Lung (tissue), 16 donors: ENCODE measurements around the gene VAMP8. TPM values are rescaled to one million over a fixed set of nuclear protein-coding genes. Genes with fewer than 3 reads are reported as not detected.

ENCODE experiments used
- ATAC-seq: fragments of 200-7000 bp; cut with Tn5 transposase; one replicate; pipeline ENCODE4 v1.9.1; 2020; ENCODE audit warnings: moderate number of reproducible peaks; ENCODE audit not compliant: insufficient read depth, low FRiP score
- DNase-seq, 3 donors: peaks; one replicate each; pipeline ENCODE4 v3.0.0-alpha.2; 2013 to 2017
- H3K27ac ChIP-seq, 2 donors: one replicate each; pipeline ENCODE4 v1.5.1; 2013; ENCODE audit warnings: mild to moderate bottlenecking in 2 of 2, moderate library complexity in 2 of 2, control low read depth in 1 of 2, inconsistent platforms in 1 of 2, low read depth in 1 of 2, low read length in 1 of 2
- H3K27me3 ChIP-seq, 3 donors: one replicate each; pipeline ENCODE4 v1.5.1; 2013; ENCODE audit warnings: low read length in 2 of 3; ENCODE audit not compliant: control insufficient read depth in 3 of 3, insufficient read depth in 3 of 3
- H3K36me3 ChIP-seq, 4 donors: one replicate each; pipeline ENCODE4 v1.5.1; 2013; ENCODE audit warnings: low read length in 4 of 4, mild to moderate bottlenecking in 1 of 4, moderate library complexity in 1 of 4; ENCODE audit not compliant: control insufficient read depth in 4 of 4, insufficient read depth in 4 of 4
- H3K4me1 ChIP-seq, 5 donors: one replicate each; pipeline ENCODE4 v1.5.1; 2013; ENCODE audit warnings: low read length in 5 of 5, mild to moderate bottlenecking in 2 of 5, moderate library complexity in 1 of 5; ENCODE audit not compliant: control insufficient read depth in 5 of 5, insufficient read depth in 5 of 5
- H3K4me3 ChIP-seq: one replicate; pipeline ENCODE4 v1.5.1; 2013; ENCODE audit warnings: mild to moderate bottlenecking, control low read depth, moderate library complexity
- H3K9ac ChIP-seq, 2 donors: one replicate each; pipeline ENCODE4 v1.5.1; 2013; ENCODE audit warnings: low read length in 2 of 2, control low read depth in 1 of 2; ENCODE audit not compliant: insufficient read depth in 1 of 2
- H3K9me3 ChIP-seq, 4 donors: one replicate each; pipeline ENCODE4 v1.5.1; 2013; ENCODE audit warnings: low read length in 3 of 4, mild to moderate bottlenecking in 1 of 4, moderate library complexity in 1 of 4; ENCODE audit not compliant: control insufficient read depth in 4 of 4, insufficient read depth in 3 of 4
- CTCF ChIP-seq: IDR thresholded peaks from 2 replicates; pipeline ENCODE4 v1.5.1; 2012; ENCODE audit warnings: mild to moderate bottlenecking; ENCODE audit errors: control extremely low read depth, extremely low read depth
- WGBS, 2 donors: extraction: QIAGEN DNeasy Blood & Tissue Kit; methylation state at CpG; one replicate each; pipeline ENCODE4 v1.1.7; 2013; 5-methylcytosine and 5-hydroxymethylcytosine counted together
- long read RNA-seq, 5 donors: transcript quantifications; one replicate each; lab custom pipeline, GENCODE V29; 2026
- polyA plus RNA-seq, 2 donors: library from polyadenylated mRNA; stranded (reverse); fragments of 200-250 nt; gene quantifications; one replicate each; pipeline ENCODE4 v1.2.1, GENCODE V29; 2013
- total RNA-seq, 2 donors: library from RNA; depleted of rRNA in 1 of 2; stranded (reverse); fragments of >200 nt in 1 of 2; gene quantifications; one replicate each; pipeline ENCODE4 v1.2.1, GENCODE V29; 2014 to 2021
- donor health status: control.
- donor health status: control.
- donor health status: Bipolar disorder and iron deficiency.
- donor health status: healthy.
- donor health status: DM: yes; HTN: yes; CAD: no.

VAMP8 gene
- total RNA-seq: 100 to 1,000 TPM in 1 of 2 donors, 10 to 100 TPM in 1; 64.0 to 207 TPM
- polyA plus RNA-seq: 100 to 1,000 TPM; 434 to 626 TPM
- long read RNA-seq, donor 1, transcript VAMP8-201 (3 exons, 774 nt): major isoform, 27 of 40 reads
- long read RNA-seq, donor 1, partial matches to known transcripts: 13 of 40 reads
- long read RNA-seq, donor 1, other reads (novel, unspliced or antisense): 0 of 40 reads
- long read RNA-seq, donor 2, transcript VAMP8-201 (3 exons, 774 nt): major isoform, 23 of 36 reads
- long read RNA-seq, donor 2, partial matches to known transcripts: 13 of 36 reads
- long read RNA-seq, donor 2, other reads (novel, unspliced or antisense): 0 of 36 reads
- long read RNA-seq, donor 3, transcript VAMP8-201 (3 exons, 774 nt): major isoform, 35 of 35 reads
- long read RNA-seq, donor 3, partial matches to known transcripts: 0 of 35 reads
- long read RNA-seq, donor 3, other reads (novel, unspliced or antisense): 0 of 35 reads
- long read RNA-seq, donor 4, transcript VAMP8-201 (3 exons, 774 nt): major isoform, 11 of 11 reads
- long read RNA-seq, donor 4, partial matches to known transcripts: 0 of 11 reads
- long read RNA-seq, donor 4, other reads (novel, unspliced or antisense): 0 of 11 reads
- long read RNA-seq, donor 5, transcript VAMP8-201 (3 exons, 774 nt): major isoform, 41 of 59 reads
- long read RNA-seq, donor 5, partial matches to known transcripts: 17 of 59 reads
- long read RNA-seq, donor 5, other reads (novel, unspliced or antisense): 0 of 59 reads

- peak within 1 kb of the TSS; percentile 19 to 25 for H3K9ac ChIP-seq
- TF ChIP-seq CTCF: no peak
- H3K4me1 ChIP-seq: peaks cover 0 to 40% (median 20%) of the 10 kb centered on the region in 5 donors
- 6 to 7% methylated on average over 19 of the region's 19 CpGs for WGBS, 2 donors
- H3K27me3 ChIP-seq: no peaks in the 10 kb centered on the region
- ATAC-seq (peak; percentile 76), DNase-seq (peak; percentile 50 to 69 (median 53))
- no peaks in the 10 kb centered on the region for H3K9me3 ChIP-seq
- H3K27ac ChIP-seq: peak within 1 kb of the TSS; percentile 33 to 96
- peak within 1 kb of the TSS; percentile 27 for H3K4me3 ChIP-seq
- H3K36me3 ChIP-seq: peaks cover 0 to 7% (median 0%) of the 10 kb centered on the region in 4 donors
Measured at GRCh38 chr2:85577386-85578242, at the start of gene VAMP8. Gene VAMP8 (plus strand): TSS chr2:85577586. CDS start chr2:85577647, 61 bp downstream.

GRCh38 chr2:85527787-85528186, 49.6 kb upstream of the VAMP8 start:
- no peak overlapping the region for H3K27ac ChIP-seq
- peaks cover 0 to 2% (median 0%) of the 10 kb centered on the region in 4 donors for H3K9me3 ChIP-seq
- TF ChIP-seq CTCF: no peak
- no peaks in the 10 kb centered on the region for H3K36me3 ChIP-seq
- H3K4me1 ChIP-seq: peaks cover 0 to 19% (median 5%) of the 10 kb centered on the region in 5 donors
- no peaks in the 10 kb centered on the region for H3K27me3 ChIP-seq
- H3K9ac ChIP-seq: no peak overlapping the region
- ATAC-seq (no peak), DNase-seq (no peak)
- H3K4me3 ChIP-seq: no peak overlapping the region

- no peak for TF ChIP-seq CTCF
- H3K27me3 ChIP-seq: no peaks in the 10 kb centered on the region
Measured at GRCh38 chr2:85528355-85528754, 49.0 kb upstream of the VAMP8 start.

More at GRCh38 chr2:85528355-85528754, 49.0 kb upstream of the VAMP8 start:
- H3K4me3 ChIP-seq: no peak overlapping the region
- DNase-seq (no peak), ATAC-seq (no peak)
- WGBS, 2 donors: 95 to 100% methylated on average over 2 of the region's 2 CpGs
- no peaks in the 10 kb centered on the region for H3K9me3 ChIP-seq
- no peaks in the 10 kb centered on the region for H3K36me3 ChIP-seq
- H3K27ac ChIP-seq: no peak overlapping the region
- H3K4me1 ChIP-seq: peaks cover 0 to 18% (median 5%) of the 10 kb centered on the region in 5 donors
- no peak overlapping the region for H3K9ac ChIP-seq
